Activated naive CD4-positive, alpha-beta T cell (primary cell): ENCODE results near the gene SLC16A6.
A peak's percentile ranks its signal among the peaks of the same experiment; 100 is the strongest.
"Not testable (repeated sequence)": the region's sequence is repeated elsewhere in the genome, so short reads cannot be mapped to it uniquely, and the experiment has no call there.

Experiments
- DNase-seq, 4 experiments: peaks; one replicate each; lab custom pipeline; 2025; lab: John Stamatoyannopoulos, UW

The SLC16A6 gene

GRCh38 chr17:68310152-68310551 lies 19.2 kb upstream of the SLC16A6 start:
- DNase-seq = no peak

- not testable (repeated sequence) for DNase-seq
Measured at GRCh38 chr17:68309066-68309670, 18.2 kb upstream of the SLC16A6 start.

- not testable (repeated sequence) for DNase-seq
Measured at GRCh38 chr17:68308486-68308885, 17.6 kb upstream of the SLC16A6 start.

GRCh38 chr17:68307443-68307842 lies 16.5 kb upstream of the SLC16A6 start:
- DNase-seq = no peak

- no peak for DNase-seq
Measured at GRCh38 chr17:68306819-68307218, 15.9 kb upstream of the SLC16A6 start.

GRCh38 chr17:68305142-68305541 lies 14.2 kb upstream of the SLC16A6 start:
- no peak for DNase-seq

- no peak for DNase-seq
Measured at GRCh38 chr17:68304706-68305105, 13.8 kb upstream of the SLC16A6 start.

GRCh38 chr17:68302666-68303065 lies 11.7 kb upstream of the SLC16A6 start:
- no peak for DNase-seq

- no peak for DNase-seq
Measured at GRCh38 chr17:68302066-68302564, 11.2 kb upstream of the SLC16A6 start.

GRCh38 chr17:68301438-68301959 lies 10.6 kb upstream of the SLC16A6 start:
- no peak for DNase-seq

GRCh38 chr17:68299817-68300216 lies 8.9 kb upstream of the SLC16A6 start:
- no peak for DNase-seq

GRCh38 chr17:68298601-68299000 lies 7.7 kb upstream of the SLC16A6 start:
- DNase-seq = no peak

GRCh38 chr17:68297195-68297594 lies 6.3 kb upstream of the SLC16A6 start:
- no peak for DNase-seq

- DNase-seq = peak in 2 of 4 experiments; percentile 10 to 13
Measured at GRCh38 chr17:68296217-68297191, 5.6 kb upstream of the SLC16A6 start.

GRCh38 chr17:68295086-68295485 lies 4.2 kb upstream of the SLC16A6 start:
- DNase-seq = no peak

- no peak for DNase-seq
Measured at GRCh38 chr17:68294617-68295016, 3.7 kb upstream of the SLC16A6 start.

- DNase-seq = no peak
Measured at GRCh38 chr17:68294196-68294555, 3.2 kb upstream of the SLC16A6 start.

- no peak for DNase-seq
Measured at GRCh38 chr17:68293490-68294195, 2.7 kb upstream of the SLC16A6 start.

GRCh38 chr17:68292689-68293040 lies 1.7 kb upstream of the SLC16A6 start:
- no peak for DNase-seq

- peak; percentile 73 to 89 (median 83) for DNase-seq
Measured at GRCh38 chr17:68291836-68292688, 1.1 kb upstream of the SLC16A6 start.

GRCh38 chr17:68290268-68290954 lies 516 bp downstream of the SLC16A6 start:
- DNase-seq = peak in 2 of 4 experiments; percentile 35 to 39
